Stimulated activated naive CD8-positive, alpha-beta T cell treated with anti-CD3 and anti-CD28 coated beads, Interleukin-15, Interleukin-2, amounts not matched to agents 100 U/mL and 50 U/mL, for 24 hours (primary cell): ENCODE measurements around the gene ALDH16A1.

ENCODE experiments used
- ATAC-seq: fragments of 150-1000 bp; cut with Tn5 transposase; one replicate; pipeline ENCODE4 v1.10.0; 2021
- DNase-seq: peaks from one replicate; pipeline ENCODE4 v3.0.0; 2021

Gene ALDH16A1

DNA sequence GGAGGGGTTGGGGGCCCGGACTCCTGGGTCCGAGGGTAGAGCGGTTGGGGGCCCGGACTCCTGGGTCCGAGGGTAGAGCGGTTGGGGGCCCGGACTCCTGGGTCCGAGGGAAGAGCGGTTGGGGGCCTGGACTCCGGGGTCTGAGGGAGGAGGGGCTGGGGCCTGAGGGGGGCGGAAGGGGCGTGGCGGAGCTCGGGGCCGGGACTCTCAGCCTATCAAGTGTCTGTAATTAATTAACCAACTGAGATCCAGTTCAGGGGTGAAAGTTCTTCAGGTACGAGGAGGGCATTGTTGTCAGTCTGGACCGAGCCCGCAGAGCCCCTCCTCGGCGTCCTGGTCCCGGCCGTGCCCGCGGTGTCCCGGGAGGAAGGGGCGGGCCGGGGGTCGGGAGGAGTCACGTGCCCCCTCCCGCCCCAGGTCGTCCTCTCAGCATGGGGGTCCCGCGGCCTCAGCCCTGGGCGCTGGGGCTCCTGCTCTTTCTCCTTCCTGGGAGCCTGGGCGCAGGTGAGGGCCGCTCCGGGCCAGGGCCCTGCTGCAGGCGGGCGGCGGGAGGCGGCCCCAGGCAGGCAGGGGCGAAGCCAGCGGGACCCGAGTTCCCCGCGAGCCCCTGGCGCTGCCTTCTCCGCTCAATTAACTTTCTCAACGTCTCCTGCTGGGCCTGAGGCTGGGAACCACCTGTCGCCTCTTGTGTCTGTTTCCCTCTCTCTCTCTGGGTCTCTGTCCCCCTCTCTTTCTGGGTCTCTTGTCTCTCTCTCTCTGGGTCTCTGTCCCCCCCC, 60.1 kb downstream of the ALDH16A1 start:
- ATAC-seq (peak; percentile 40), DNase-seq (peak; percentile 56)

DNA sequence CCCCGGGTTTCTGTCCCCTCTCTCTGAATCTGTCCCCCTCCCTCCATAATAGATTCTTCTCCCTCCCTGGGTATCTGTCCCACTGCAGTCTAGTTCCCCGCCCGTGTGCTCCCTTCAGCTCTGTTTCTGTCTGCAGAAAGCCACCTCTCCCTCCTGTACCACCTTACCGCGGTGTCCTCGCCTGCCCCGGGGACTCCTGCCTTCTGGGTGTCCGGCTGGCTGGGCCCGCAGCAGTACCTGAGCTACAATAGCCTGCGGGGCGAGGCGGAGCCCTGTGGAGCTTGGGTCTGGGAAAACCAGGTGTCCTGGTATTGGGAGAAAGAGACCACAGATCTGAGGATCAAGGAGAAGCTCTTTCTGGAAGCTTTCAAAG, 60.7 kb downstream of the ALDH16A1 start:
- DNase-seq, result no peak
- ATAC-seq, result no peak

DNA sequence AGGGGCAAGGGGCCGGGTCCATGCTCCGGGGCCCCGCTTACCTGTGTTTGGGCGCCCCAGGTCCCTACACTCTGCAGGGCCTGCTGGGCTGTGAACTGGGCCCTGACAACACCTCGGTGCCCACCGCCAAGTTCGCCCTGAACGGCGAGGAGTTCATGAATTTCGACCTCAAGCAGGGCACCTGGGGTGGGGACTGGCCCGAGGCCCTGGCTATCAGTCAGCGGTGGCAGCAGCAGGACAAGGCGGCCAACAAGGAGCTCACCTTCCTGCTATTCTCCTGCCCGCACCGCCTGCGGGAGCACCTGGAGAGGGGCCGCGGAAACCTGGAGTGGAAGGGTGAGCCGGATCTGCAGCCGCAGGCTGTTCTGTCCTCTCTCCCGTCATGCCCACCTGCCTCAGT, 61.1 kb downstream of the ALDH16A1 start:
- DNase-seq (no peak), ATAC-seq (no peak)

DNA sequence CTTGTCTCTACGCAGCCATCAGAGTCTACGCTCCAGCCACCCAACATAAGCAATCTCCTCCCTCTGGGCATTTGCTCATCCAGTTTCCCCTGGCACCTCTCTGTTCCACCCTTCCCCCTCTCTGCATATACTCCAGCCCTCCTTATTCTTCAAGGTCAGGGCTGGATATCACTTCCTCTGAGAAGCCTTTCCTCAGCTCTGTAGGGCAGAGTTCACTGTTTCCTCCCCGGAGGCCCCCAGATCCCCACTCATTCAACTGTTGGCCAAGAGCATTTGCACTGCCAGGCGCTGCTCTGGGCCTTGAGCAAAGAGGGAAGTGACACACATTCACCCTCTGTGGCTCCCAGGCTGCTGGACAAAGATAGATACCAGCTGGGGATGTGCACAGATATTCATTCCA, 62.7 kb downstream of the ALDH16A1 start:
- no peak for ATAC-seq
- no peak for DNase-seq

DNA sequence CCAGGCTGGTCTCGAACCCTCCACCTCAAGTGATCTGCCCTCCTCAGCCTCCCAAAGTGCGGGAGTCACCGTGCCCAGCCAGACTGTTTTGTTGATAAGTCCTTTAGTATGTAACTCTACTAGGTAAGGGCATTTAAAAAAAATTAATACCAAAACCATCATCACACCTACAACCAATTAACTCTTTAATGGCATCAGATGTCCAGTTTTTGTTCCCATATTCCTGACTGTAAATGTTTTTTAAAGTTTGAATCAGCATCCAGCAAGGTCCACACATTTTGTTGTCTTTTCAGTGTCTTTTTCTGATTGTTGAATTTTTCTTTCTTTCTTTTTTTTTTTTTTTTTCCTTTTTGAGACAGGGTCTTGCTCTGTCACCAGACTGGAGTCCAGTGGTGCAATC, 65.0 kb downstream of the ALDH16A1 start:
- DNase-seq, result no peak
- no peak for ATAC-seq
